ENCODE results near the gene RAD21L1.

GRCh38 chr20:1177680-1178079 is 48.2 kb upstream of the RAD21L1 start:
- no peak for TF ChIP-seq TAF1 (IDR thresholded peaks at IDR 0.05; ENCODE audit: low read depth)
- no peak for TF ChIP-seq REST (IDR thresholded peaks at IDR 0.05; ENCODE audit: low read depth)
- TF ChIP-seq EGR1 (IDR thresholded peaks at IDR 0.05): no peak
- no peak for TF ChIP-seq TEAD4 (IDR thresholded peaks at IDR 0.05)
- TF ChIP-seq CEBPB (IDR thresholded peaks at IDR 0.05): no peak
- TF ChIP-seq EP300 (IDR thresholded peaks at IDR 0.05; ENCODE audit: borderline replicate concordance): no peak
- TF ChIP-seq RAD21 (IDR thresholded peaks at IDR 0.05; ENCODE audit: low read depth): peak; percentile 26; the same call in 1 of the 2 replicates
- TF ChIP-seq CREB1 (IDR thresholded peaks at IDR 0.05; ENCODE audit: low read depth): no peak
- TF ChIP-seq FOXM1 (IDR thresholded peaks at IDR 0.05; ENCODE audit: borderline replicate concordance, low read depth): no peak
- no peak for TF ChIP-seq USF1 (IDR thresholded peaks at IDR 0.05)
- no peak for TF ChIP-seq YY1 (IDR thresholded peaks at IDR 0.05; ENCODE audit: low read depth)
- TF ChIP-seq, protein P1, sequence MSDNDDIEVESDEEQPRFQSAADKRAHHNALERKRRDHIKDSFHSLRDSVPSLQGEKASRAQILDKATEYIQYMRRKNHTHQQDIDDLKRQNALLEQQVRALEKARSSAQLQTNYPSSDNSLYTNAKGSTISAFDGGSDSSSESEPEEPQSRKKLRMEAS (IDR thresholded peaks at IDR 0.05): no peak
- TF ChIP-seq TCF12 (IDR thresholded peaks at IDR 0.05; ENCODE audit: low read depth): no peak
- no peak for TF ChIP-seq ZBTB7A (IDR thresholded peaks at IDR 0.05; ENCODE audit: low read depth)

All from Ishikawa (cell line).